ENCODE measurements around the gene KLHL35.

Gene KLHL35

GRCh38 chr11:75432911-75433321 is at the start of gene KLHL35:
Gene KLHL35, minus strand, starts transcription at chr11:75433203. Its CDS starts 2,574 bp downstream, at chr11:75430629.
- no peak within 1 kb of the TSS for H3K4me3 ChIP-seq (ENCODE audit: low read depth, low read length)

DNA sequence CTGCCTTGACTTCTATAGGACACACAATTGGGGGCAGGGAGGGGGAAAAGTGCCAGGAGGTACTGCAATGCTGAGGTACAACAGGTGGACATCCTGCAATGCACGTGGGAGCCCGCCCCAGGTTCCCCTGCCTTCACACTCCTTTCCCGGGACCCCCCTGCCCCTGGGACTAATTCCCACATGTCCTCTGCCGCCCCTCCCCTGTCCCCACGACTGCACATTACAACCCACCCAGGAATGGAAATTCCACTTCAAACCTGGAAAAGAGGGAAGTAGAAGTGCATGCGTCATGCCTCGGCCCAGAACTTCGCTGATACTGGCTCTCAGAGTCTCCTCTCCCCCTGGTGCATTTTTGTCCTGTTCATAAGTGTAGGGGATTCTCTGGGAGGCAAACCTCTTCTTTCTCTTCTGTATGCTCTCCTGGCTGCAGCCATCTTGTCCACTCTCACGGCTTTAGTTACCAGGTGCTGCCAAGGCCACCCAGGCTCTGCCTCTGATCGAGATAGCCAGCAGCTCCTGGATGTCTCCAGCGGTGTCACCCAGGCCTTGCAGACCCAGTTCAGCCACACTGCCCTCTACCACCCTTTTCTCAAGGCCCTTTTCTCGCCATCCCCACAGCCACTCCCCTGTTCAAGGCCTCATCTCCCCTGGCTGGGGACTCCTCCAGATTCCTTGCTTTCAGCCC is 49.1 kb upstream of the KLHL35 start:
- H3K4me3 ChIP-seq (ENCODE audit: low read depth, low read length), result no peak overlapping the region

- H3K4me3 ChIP-seq (ENCODE audit: low read depth, low read length), result no peak overlapping the region
These were observed 48.4 kb upstream of the KLHL35 start for GRCh38 chr11:75481223-75481921.

- H3K4me3 ChIP-seq (ENCODE audit: low read depth, low read length), result no peak overlapping the region
These were observed 47.5 kb upstream of the KLHL35 start for GRCh38 chr11:75480185-75481175.

- H3K4me3 ChIP-seq (ENCODE audit: low read depth, low read length), result no peak overlapping the region
These were observed 46.7 kb upstream of the KLHL35 start for GRCh38 chr11:75479597-75480145.

GRCh38 chr11:75478783-75479596 is 46.0 kb upstream of the KLHL35 start:
- H3K4me3 ChIP-seq (ENCODE audit: low read depth, low read length), result no peak overlapping the region

GRCh38 chr11:75477614-75477935 is 44.6 kb upstream of the KLHL35 start:
- no peak overlapping the region for H3K4me3 ChIP-seq (ENCODE audit: low read depth, low read length)

DNA sequence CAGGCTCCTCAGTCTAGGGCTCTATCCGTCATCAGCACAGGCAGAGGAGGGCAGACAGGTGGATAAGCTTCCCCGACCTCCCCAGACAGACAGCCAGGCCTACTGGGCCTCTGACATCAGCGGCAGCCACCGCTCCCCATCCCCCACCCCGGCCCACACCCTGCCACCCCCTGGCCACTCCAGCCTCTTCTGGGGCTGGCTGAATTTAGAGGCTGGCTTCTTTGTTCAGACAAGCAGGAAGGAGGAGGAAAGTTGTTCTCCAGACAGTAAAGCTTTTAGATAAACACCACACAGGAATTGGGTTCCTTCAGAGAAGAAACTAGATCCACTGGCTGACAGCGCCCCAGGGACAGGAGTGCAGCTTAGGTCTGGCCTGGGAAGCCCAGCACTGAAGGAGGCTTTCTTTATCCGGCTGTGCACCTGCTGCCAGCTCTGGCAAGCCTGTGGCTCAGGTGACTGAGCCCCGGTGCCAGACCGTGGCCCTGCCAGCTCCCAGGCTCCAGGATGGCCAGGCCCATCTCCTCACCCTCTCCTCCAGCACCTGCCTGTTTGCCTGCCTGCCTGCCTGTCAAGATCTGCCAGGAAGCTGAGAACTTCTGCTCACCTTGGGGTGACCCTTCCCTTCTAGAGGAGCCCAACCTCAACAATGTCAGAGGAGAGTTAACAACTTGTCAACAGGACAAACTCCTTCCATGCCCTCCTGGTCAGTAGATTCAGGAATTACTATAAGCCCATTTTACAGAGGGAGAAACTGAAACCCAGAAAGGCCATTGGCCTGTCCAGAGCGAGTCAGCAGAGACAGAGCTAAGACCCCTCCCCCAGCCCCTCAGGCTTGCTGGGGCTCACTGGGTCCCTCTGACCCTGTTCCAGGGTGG is 44.0 kb upstream of the KLHL35 start:
- no peak overlapping the region for H3K4me3 ChIP-seq (ENCODE audit: low read depth, low read length)

DNA sequence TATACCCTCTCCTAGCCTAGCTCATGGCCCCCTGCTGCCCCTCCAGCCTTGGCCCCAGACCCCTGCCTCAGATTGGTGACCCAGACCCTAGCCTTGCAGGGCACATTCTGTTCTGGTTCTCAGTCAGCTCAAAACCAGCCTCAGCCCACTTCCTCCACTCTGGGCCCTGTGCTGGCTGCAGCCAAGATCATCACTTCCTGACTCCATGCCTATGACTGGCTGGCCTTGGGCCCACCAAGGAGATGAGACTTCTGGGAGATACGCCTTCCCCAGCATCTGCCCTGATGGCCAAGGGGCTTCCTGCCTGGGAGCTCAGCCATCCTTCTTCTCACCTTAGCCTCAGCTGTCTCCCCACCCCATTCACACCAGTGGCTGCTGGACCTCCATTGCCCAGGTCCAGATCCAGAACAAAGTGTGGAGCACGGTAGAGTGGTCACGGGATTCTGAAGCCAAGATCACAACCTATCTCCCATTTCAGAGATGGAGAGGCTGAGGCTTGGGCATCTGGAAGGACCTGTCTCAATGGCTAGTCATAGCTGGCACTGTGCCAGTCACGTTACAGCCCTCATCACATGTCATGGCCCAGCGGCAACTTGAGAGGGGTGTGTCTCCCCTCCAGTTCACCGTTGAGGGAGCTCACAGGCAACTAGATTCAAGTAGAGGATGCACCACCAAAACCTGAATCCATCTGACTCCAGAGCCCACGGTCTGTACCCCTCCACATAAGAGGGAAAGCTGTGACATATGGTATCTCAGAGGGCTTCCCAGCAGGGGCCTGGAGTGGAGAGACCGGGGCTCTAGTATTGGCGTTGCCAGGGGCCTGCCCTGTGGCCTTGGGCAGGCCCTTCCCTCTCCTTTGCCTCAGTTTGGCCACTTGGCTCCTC is 43.0 kb upstream of the KLHL35 start:
- H3K4me3 ChIP-seq (ENCODE audit: low read depth, low read length), result no peak overlapping the region

- H3K4me3 ChIP-seq (ENCODE audit: low read depth, low read length), result no peak overlapping the region
These were observed 42.1 kb upstream of the KLHL35 start for GRCh38 chr11:75474878-75475766.

DNA sequence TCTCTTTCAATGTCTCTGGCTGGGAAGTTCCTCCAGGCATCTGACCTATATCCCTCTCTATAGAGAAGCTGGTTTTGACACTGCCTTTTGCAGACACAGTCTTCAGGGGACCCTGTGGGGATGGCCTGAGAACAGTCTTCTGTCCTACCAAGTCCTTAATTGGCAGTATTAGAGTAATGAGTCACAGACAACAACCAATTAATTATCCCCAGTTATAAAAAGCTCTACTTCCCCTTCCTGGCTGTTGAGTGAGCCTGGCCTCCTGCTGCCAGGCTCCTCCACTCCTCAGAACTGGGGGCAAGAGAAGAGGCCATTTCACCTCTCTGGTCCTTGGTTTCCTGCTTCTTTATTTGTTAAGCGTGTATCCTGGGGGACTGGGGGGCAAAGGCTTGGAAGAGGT is 41.2 kb upstream of the KLHL35 start:
- H3K4me3 ChIP-seq (ENCODE audit: low read depth, low read length), result no peak overlapping the region

- H3K4me3 ChIP-seq (ENCODE audit: low read depth, low read length), result no peak overlapping the region
These were observed 40.7 kb upstream of the KLHL35 start for GRCh38 chr11:75473684-75474083.

- no peak overlapping the region for H3K4me3 ChIP-seq (ENCODE audit: low read depth, low read length)
These were observed 39.2 kb upstream of the KLHL35 start for GRCh38 chr11:75472081-75472732.

DNA sequence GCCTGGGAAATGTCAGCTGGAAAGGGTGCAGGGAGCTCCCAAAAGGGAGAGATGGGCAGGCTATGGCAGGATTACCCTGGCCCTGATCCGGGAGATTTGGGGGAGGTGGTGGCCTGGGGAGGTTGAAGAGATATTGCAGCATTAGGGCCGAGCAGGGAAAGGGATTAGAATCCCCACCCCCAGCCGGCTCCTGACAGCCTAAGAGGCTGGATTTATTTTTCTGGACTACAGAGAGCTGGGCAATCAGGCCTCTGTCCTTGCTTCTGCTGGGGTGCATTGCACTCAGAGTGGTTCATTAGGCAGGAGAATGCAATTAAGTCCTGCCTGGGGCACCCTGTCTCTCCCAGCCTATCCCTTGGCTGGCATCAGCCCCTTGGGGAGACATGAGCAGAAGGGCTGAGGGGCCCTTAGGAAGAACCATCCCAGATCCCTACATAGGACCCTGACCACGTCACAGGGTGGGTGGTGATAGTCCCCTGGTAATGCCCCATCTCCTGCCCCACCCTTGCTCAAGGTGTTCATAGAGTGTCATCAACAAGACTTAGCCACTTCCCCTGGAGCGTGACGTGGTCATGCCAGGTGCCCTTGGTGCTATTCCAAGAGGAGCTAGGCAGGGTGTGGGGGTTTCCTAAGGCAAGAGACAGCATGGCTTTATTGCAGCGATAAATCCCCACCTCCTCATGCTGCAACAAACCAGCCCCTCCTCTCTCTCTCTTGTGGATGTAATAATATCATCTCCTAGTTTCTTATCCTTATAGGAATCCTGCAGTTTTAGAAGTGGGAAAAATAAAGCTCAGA is 38.4 kb upstream of the KLHL35 start:
- no peak overlapping the region for H3K4me3 ChIP-seq (ENCODE audit: low read depth, low read length)

DNA sequence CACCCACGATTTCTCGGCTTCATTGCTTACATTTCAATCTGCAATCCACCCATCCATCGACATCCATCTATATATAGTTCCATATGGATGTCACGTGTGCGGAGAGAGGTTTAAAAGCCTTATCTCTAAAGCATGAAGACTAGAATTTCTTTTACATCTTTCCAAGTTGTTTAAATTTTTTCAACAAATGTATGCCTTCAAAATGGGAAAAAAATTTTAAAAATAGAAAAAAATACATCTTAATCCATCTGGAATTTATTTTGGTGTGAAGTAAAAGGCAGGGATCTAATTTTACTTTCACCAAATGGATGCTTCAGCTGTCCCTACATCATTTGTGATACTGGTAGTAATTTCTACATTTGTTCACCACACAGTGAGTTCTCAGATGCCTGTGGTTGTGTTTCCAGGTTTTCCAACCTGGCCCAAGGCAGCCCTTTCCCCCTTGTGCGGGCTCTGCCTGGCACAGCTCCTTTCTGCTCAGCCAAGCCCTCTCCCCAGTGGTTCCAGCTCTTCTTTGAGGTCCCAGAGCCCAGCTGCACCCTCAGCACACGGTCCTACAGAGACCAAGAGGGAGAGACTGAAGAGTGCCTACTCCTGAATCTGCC is 37.6 kb upstream of the KLHL35 start:
- H3K4me3 ChIP-seq (ENCODE audit: low read depth, low read length), result no peak overlapping the region

Measured in iPS-11a (cell line).